ENCODE data around the gene NDST4.

The NDST4 gene
- total RNA-seq, result 0 reads per million in 2 donors

- DNase-seq, result no peak
Measured at GRCh38 chr4:115113506-115114106, at the start of gene NDST4. Gene NDST4 (minus strand): TSS chr4:115113620. CDS start chr4:115077036, 36,584 bp downstream.

- DNase-seq, result no peak
Measured at GRCh38 chr4:115159141-115159540, 45.7 kb upstream of the NDST4 start.

- no peak for DNase-seq
Measured at GRCh38 chr4:115158296-115158695, 44.9 kb upstream of the NDST4 start.

- no peak for DNase-seq
Measured at GRCh38 chr4:115154826-115155225, 41.4 kb upstream of the NDST4 start.

GRCh38 chr4:115152965-115153364, 39.5 kb upstream of the NDST4 start:
- DNase-seq, result no peak

- DNase-seq, result no peak
Measured at GRCh38 chr4:115152081-115152480, 38.7 kb upstream of the NDST4 start.

GRCh38 chr4:115149106-115149505, 35.7 kb upstream of the NDST4 start:
- no peak for DNase-seq

- DNase-seq, result no peak
Measured at GRCh38 chr4:115145393-115146160, 32.2 kb upstream of the NDST4 start.

GRCh38 chr4:115128037-115128436, 14.6 kb upstream of the NDST4 start:
- no peak for DNase-seq

GRCh38 chr4:115126491-115126890, 13.1 kb upstream of the NDST4 start:
- no peak for DNase-seq

- DNase-seq, result no peak
Measured at GRCh38 chr4:115121351-115122043, 8.1 kb upstream of the NDST4 start.

GRCh38 chr4:115119804-115120352, 6.5 kb upstream of the NDST4 start:
- no peak for DNase-seq

- DNase-seq, result no peak
Measured at GRCh38 chr4:115117651-115118050, 4.2 kb upstream of the NDST4 start.

GRCh38 chr4:115110191-115111181, 2.9 kb downstream of the NDST4 start:
- DNase-seq, result no peak

- DNase-seq, result no peak
Measured at GRCh38 chr4:115108850-115109249, 4.6 kb downstream of the NDST4 start.

- DNase-seq, result no peak
Measured at GRCh38 chr4:115107411-115107810, 6.0 kb downstream of the NDST4 start.

GRCh38 chr4:115101675-115102074, 11.7 kb downstream of the NDST4 start:
- no peak for DNase-seq

GRCh38 chr4:115090483-115091075, 22.8 kb downstream of the NDST4 start:
- DNase-seq, result no peak

- no peak for DNase-seq
Measured at GRCh38 chr4:115082633-115083032, 30.8 kb downstream of the NDST4 start.

GRCh38 chr4:115076691-115077090, 36.7 kb downstream of the NDST4 start:
- DNase-seq, result no peak

GRCh38 chr4:115058533-115058932, 54.9 kb downstream of the NDST4 start:
- DNase-seq, result no peak

- no peak for DNase-seq
Measured at GRCh38 chr4:115054836-115055235, 58.6 kb downstream of the NDST4 start.
